ENCODE results near the gene MTHFD1L.

MTHFD1L gene

GRCh38 chr6:150895928-150896632 is 30.6 kb downstream of the MTHFD1L start:
- TF ChIP-seq ARNTL (CRISPR knock-in tag; IDR thresholded peaks at IDR 0.05; ENCODE audit: borderline replicate concordance, low read depth) (no peak), ESRRG (CRISPR knock-in tag; IDR thresholded peaks at IDR 0.05) (no peak), CSDC2 (CRISPR knock-in tag; IDR thresholded peaks at IDR 0.05) (no peak), TOX (CRISPR knock-in tag; IDR thresholded peaks at IDR 0.05; ENCODE audit: borderline replicate concordance) (no peak), PPARA (CRISPR knock-in tag; IDR thresholded peaks at IDR 0.05; ENCODE audit: borderline replicate concordance) (no peak), ZNF70 (CRISPR knock-in tag; IDR thresholded peaks at IDR 0.05) (no peak)
- TF ChIP-seq, protein P1, sequence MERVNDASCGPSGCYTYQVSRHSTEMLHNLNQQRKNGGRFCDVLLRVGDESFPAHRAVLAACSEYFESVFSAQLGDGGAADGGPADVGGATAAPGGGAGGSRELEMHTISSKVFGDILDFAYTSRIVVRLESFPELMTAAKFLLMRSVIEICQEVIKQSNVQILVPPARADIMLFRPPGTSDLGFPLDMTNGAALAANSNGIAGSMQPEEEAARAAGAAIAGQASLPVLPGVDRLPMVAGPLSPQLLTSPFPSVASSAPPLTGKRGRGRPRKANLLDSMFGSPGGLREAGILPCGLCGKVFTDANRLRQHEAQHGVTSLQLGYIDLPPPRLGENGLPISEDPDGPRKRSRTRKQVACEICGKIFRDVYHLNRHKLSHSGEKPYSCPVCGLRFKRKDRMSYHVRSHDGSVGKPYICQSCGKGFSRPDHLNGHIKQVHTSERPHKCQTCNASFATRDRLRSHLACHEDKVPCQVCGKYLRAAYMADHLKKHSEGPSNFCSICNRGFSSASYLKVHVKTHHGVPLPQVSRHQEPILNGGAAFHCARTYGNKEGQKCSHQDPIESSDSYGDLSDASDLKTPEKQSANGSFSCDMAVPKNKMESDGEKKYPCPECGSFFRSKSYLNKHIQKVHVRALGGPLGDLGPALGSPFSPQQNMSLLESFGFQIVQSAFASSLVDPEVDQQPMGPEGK (CRISPR knock-in tag; IDR thresholded peaks at IDR 0.05; ENCODE audit: borderline replicate concordance), result no peak
- TF ChIP-seq, protein P2, sequence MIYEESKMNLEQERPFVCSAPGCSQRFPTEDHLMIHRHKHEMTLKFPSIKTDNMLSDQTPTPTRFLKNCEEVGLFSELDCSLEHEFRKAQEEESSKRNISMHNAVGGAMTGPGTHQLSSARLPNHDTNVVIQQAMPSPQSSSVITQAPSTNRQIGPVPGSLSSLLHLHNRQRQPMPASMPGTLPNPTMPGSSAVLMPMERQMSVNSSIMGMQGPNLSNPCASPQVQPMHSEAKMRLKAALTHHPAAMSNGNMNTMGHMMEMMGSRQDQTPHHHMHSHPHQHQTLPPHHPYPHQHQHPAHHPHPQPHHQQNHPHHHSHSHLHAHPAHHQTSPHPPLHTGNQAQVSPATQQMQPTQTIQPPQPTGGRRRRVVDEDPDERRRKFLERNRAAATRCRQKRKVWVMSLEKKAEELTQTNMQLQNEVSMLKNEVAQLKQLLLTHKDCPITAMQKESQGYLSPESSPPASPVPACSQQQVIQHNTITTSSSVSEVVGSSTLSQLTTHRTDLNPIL (CRISPR knock-in tag; IDR thresholded peaks at IDR 0.05; ENCODE audit: low read depth), result no peak
- no peak for ATAC-seq

GRCh38 chr6:150897400-150897943 is 32.0 kb downstream of the MTHFD1L start:
- TF ChIP-seq ZNF70 (CRISPR knock-in tag; IDR thresholded peaks at IDR 0.05) (no peak), ZC3H10 (CRISPR knock-in tag; IDR thresholded peaks at IDR 0.05) (no peak), PPARA (CRISPR knock-in tag; IDR thresholded peaks at IDR 0.05; ENCODE audit: borderline replicate concordance) (no peak), GLIS3 (CRISPR knock-in tag; IDR thresholded peaks at IDR 0.05) (no peak), ZFP3 (CRISPR knock-in tag; IDR thresholded peaks at IDR 0.05) (no peak), BACH2 (CRISPR knock-in tag; IDR thresholded peaks at IDR 0.05; ENCODE audit: borderline replicate concordance) (no peak), OSR1 (CRISPR knock-in tag; IDR thresholded peaks at IDR 0.05) (no peak), RARB (CRISPR knock-in tag; IDR thresholded peaks at IDR 0.05) (no peak), CSRNP3 (CRISPR knock-in tag; IDR thresholded peaks at IDR 0.05) (no peak), ESRRG (CRISPR knock-in tag; IDR thresholded peaks at IDR 0.05) (no peak), ISL1 (CRISPR knock-in tag; IDR thresholded peaks at IDR 0.05) (no peak), ARNTL (CRISPR knock-in tag; IDR thresholded peaks at IDR 0.05; ENCODE audit: borderline replicate concordance, low read depth) (no peak), ZNF8 (CRISPR knock-in tag; IDR thresholded peaks at IDR 0.05) (no peak), CSDC2 (CRISPR knock-in tag; IDR thresholded peaks at IDR 0.05) (no peak), ZNF565 (CRISPR knock-in tag; conservative IDR thresholded peaks at IDR 0.05; ENCODE audit: low read depth) (no peak)
- TF ChIP-seq, protein P1 (CRISPR knock-in tag; IDR thresholded peaks at IDR 0.05; ENCODE audit: borderline replicate concordance), result no peak
- no peak for ATAC-seq

DNA sequence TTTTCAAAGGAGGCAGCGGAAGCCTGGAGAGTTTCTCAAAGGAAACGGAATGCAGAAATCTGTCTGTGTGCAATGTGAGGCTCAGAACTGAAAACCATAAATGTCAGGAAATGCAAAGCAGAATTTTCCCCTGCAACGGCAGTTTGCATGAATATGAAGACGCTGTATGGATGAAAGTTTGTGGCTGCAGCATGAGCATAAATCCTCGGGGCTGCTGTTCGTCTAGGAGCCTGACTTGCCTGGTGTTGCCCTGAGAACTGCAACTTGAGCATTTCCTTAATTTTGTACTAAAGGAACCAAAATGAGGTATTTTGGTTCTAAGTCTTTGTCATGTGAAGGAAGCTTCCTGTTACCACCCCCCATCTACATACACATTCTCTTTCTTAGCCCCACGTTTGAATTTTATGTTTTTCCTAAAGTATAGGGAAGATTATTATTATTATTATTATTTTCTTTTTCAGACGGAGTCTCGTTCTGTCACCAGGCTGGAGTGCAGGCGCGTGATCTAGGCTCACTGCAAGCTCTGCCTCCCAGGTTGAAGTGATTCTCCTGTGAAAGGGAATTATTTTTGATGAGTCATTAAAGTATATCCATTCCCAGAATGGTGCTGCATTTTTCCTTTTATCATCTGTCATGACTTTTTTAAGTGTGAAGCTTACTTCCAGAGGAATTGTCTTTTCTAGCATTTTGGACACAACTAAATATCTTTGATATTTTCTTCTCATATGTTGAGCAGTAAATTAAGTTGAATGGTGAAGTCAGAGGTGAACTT is 33.1 kb downstream of the MTHFD1L start:
- ATAC-seq, result 0 out of 3 replicates have a peak, but pooled peaks have one; percentile 25
- TF ChIP-seq, protein P3, sequence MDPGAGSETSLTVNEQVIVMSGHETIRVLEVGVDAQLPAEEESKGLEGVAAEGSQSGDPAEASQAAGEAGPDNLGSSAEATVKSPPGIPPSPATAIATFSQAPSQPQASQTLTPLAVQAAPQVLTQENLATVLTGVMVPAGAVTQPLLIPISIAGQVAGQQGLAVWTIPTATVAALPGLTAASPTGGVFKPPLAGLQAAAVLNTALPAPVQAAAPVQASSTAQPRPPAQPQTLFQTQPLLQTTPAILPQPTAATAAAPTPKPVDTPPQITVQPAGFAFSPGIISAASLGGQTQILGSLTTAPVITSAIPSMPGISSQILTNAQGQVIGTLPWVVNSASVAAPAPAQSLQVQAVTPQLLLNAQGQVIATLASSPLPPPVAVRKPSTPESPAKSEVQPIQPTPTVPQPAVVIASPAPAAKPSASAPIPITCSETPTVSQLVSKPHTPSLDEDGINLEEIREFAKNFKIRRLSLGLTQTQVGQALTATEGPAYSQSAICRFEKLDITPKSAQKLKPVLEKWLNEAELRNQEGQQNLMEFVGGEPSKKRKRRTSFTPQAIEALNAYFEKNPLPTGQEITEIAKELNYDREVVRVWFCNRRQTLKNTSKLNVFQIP (CRISPR knock-in tag; IDR thresholded peaks at IDR 0.05; ENCODE audit: borderline replicate concordance, low read depth), result no peak
- TF ChIP-seq GLIS3 (CRISPR knock-in tag; IDR thresholded peaks at IDR 0.05), result no peak
- TF ChIP-seq CSDC2 (CRISPR knock-in tag; IDR thresholded peaks at IDR 0.05), result no peak
- TF ChIP-seq RARB (CRISPR knock-in tag; IDR thresholded peaks at IDR 0.05), result no peak
- TF ChIP-seq ZC3H10 (CRISPR knock-in tag; IDR thresholded peaks at IDR 0.05), result no peak
- TF ChIP-seq SNAI2 (CRISPR knock-in tag; IDR thresholded peaks at IDR 0.05), result no peak
- TF ChIP-seq ZNF565 (CRISPR knock-in tag; conservative IDR thresholded peaks at IDR 0.05; ENCODE audit: low read depth), result no peak
- TF ChIP-seq BACH2 (CRISPR knock-in tag; IDR thresholded peaks at IDR 0.05; ENCODE audit: borderline replicate concordance), result no peak
- TF ChIP-seq OSR1 (CRISPR knock-in tag; IDR thresholded peaks at IDR 0.05), result no peak
- TF ChIP-seq ZNF8 (CRISPR knock-in tag; IDR thresholded peaks at IDR 0.05), result no peak
- no peak for TF ChIP-seq ZFP30 (CRISPR knock-in tag; IDR thresholded peaks at IDR 0.05)
- TF ChIP-seq ARNTL (CRISPR knock-in tag; IDR thresholded peaks at IDR 0.05; ENCODE audit: borderline replicate concordance, low read depth), result no peak
- no peak for TF ChIP-seq ESRRG (CRISPR knock-in tag; IDR thresholded peaks at IDR 0.05)

All from SK-N-SH treated with all-trans-retinoic acid at 6 μM for 48 hours (cell line).